H1 (cell line): ENCODE data around the gene DDIAS. TPM values are rescaled to one million over a fixed set of nuclear protein-coding genes. Genes with fewer than 3 reads are reported as not detected.

ENCODE experiments used
- CTCF ChIA-PET: fragments of 300-600 bp; sonication (Branson Sonifier 250); formaldehyde crosslinking; loops from one replicate; lab custom pipeline; 2021; ENCODE audit not compliant: partially characterized antibody; lab: Charles Lee
- POLR2A ChIA-PET: fragments of 300-600 bp; sonication (Branson Sonifier 250); formaldehyde crosslinking; loops from one replicate; lab custom pipeline; 2021; ENCODE audit warnings: inconsistent platforms; ENCODE audit not compliant: partially characterized antibody; lab: Charles Lee
- DNase-seq, 2 experiments: peaks; one replicate each; pipeline versions ENCODE4 v3.0.0 to v3.0.0-alpha.2; 2010 to 2022; ENCODE audit warnings: low spot score in 2 of 2, low read depth in 1 of 2, mixed read lengths in 1 of 2
- FAIRE-seq: peaks from 2 replicates; lab custom pipeline; 2011; peaks lifted over from hg19 to GRCh38; lab: Jason Lieb, UNC
- H2AFZ ChIP-seq: 2 replicates; pipeline ENCODE4 v1.8.1; 2012; ENCODE audit warnings: low read length, inconsistent platforms
- H2AK5ac ChIP-seq: 2 replicates; pipeline ENCODE4 v1.6.1; 2013; ENCODE audit warnings: low read depth, low read length
- H2BK120ac ChIP-seq: replicated peaks from 2 replicates; pipeline ENCODE3; 2013; ENCODE audit warnings: low read depth, low read length, inconsistent platforms
- H2BK12ac ChIP-seq: 2 replicates; pipeline ENCODE4 v1.6.1; 2013; ENCODE audit warnings: low read depth, low read length
- H2BK15ac ChIP-seq: 2 replicates; pipeline ENCODE4 v1.6.1; 2013; ENCODE audit warnings: low read length
- H2BK20ac ChIP-seq: 2 replicates; pipeline ENCODE4 v1.6.1; 2013; ENCODE audit warnings: low read length
- H2BK5ac ChIP-seq: 2 replicates; pipeline ENCODE4 v1.6.1; 2013; ENCODE audit warnings: low read depth, low read length
- H3K14ac ChIP-seq: 2 replicates; pipeline ENCODE4 v1.6.1; 2013; ENCODE audit warnings: inconsistent platforms; ENCODE audit not compliant: insufficient read length
- H3K18ac ChIP-seq: 2 replicates; pipeline ENCODE4 v1.6.1; 2013; ENCODE audit warnings: low read length; ENCODE audit errors: extremely low read depth
- H3K23ac ChIP-seq: 2 replicates; pipeline ENCODE4 v1.6.1; 2013; ENCODE audit warnings: inconsistent platforms; ENCODE audit not compliant: insufficient read length
- H3K23me2 ChIP-seq: 2 replicates; pipeline ENCODE4 v1.6.1; 2013; ENCODE audit warnings: low read depth, low read length
- H3K27ac ChIP-seq: 2 replicates; pipeline ENCODE4 v1.6.1; 2011; ENCODE audit warnings: low read depth, low read length, inconsistent platforms
- H3K27me3 ChIP-seq, 4 experiments: replicated peaks in 1 of 4; 1 replicate in 1 of 4; 2 replicates in 3 of 4; pipeline versions ENCODE4 v1.6.1 to v1.8.1; 2011 to 2013; ENCODE audit warnings: low read length in 3 of 4, mild to moderate bottlenecking in 3 of 4, inconsistent platforms in 2 of 4, mixed read lengths in 2 of 4, moderate library complexity in 1 of 4; ENCODE audit not compliant: control insufficient read depth in 3 of 4, insufficient read depth in 3 of 4; ENCODE audit errors: extremely low read depth in 1 of 4
- H3K36me3 ChIP-seq, 4 experiments: 2 replicates each; pipeline versions ENCODE4 v1.6.1 to v1.8.1; 2011 to 2013; ENCODE audit warnings: mild to moderate bottlenecking in 4 of 4, low read length in 3 of 4, moderate library complexity in 2 of 4, control low read depth in 1 of 4, inconsistent platforms in 1 of 4; ENCODE audit not compliant: insufficient read depth in 4 of 4, control insufficient read depth in 2 of 4
- H3K4ac ChIP-seq: replicated peaks from 2 replicates; pipeline ENCODE3; 2013; ENCODE audit warnings: low read length, low read depth, mixed read lengths, inconsistent platforms; ENCODE audit not compliant: insufficient read length
- H3K4me1 ChIP-seq, 4 experiments: replicated peaks in 1 of 4; 1 replicate in 1 of 4; 2 replicates in 3 of 4; pipeline versions ENCODE4 v1.6.1 to v1.8.1; 2011 to 2013; ENCODE audit warnings: low read length in 3 of 4, inconsistent platforms in 2 of 4, mixed read lengths in 1 of 4; ENCODE audit not compliant: insufficient read depth in 4 of 4, control insufficient read depth in 3 of 4
- H3K4me2 ChIP-seq, 2 experiments: 2 replicates each; pipeline versions ENCODE4 v1.6.1 to v1.8.1; 2011 to 2013; ENCODE audit warnings: low read depth in 2 of 2, low read length in 2 of 2, control low read depth in 1 of 2, inconsistent platforms in 1 of 2, mild to moderate bottlenecking in 1 of 2; ENCODE audit not compliant: insufficient read depth in 1 of 2
- H3K4me3 ChIP-seq, 4 experiments: fragments of 200-600, 300-600 bp in 1 of 4; sonication (generic), shearing (Covaris generic), sonication (Bioruptor Twin) in 1 of 4; 2 replicates each; pipeline versions ENCODE4 v1.5.1 to v1.8.1; 2011 to 2016; ENCODE audit warnings: low read length in 4 of 4, low read depth in 3 of 4, control low read depth in 2 of 4, inconsistent platforms in 2 of 4, mild to moderate bottlenecking in 2 of 4, mixed read lengths in 1 of 4, moderate library complexity in 1 of 4; ENCODE audit not compliant: insufficient read depth in 2 of 4; ENCODE audit errors: extremely low read depth in 1 of 4
- H3K56ac ChIP-seq: replicated peaks from 2 replicates; pipeline ENCODE3; 2013; ENCODE audit warnings: low read depth, mild to moderate bottlenecking, mixed read lengths, low read length, inconsistent platforms; ENCODE audit not compliant: insufficient read length
- H3K79me1 ChIP-seq: 2 replicates; pipeline ENCODE4 v1.6.1; 2013; ENCODE audit warnings: low read depth, low read length, control low read depth
- H3K79me2 ChIP-seq, 2 experiments: 2 replicates each; pipeline versions ENCODE4 v1.6.1 to v1.8.1; 2012 to 2013; ENCODE audit warnings: low read length in 2 of 2, mild to moderate bottlenecking in 2 of 2, inconsistent platforms in 1 of 2; ENCODE audit not compliant: insufficient read depth in 2 of 2, control insufficient read depth in 1 of 2
- H3K9ac ChIP-seq, 4 experiments: replicated peaks in 1 of 4; 1 replicate in 1 of 4; 2 replicates in 3 of 4; pipeline versions ENCODE4 v1.6.1 to v1.8.1; 2011 to 2013; ENCODE audit warnings: low read depth in 3 of 4, low read length in 3 of 4, control low read depth in 2 of 4, mild to moderate bottlenecking in 2 of 4, moderate library complexity in 2 of 4, inconsistent platforms in 1 of 4; ENCODE audit errors: extremely low read depth in 1 of 4
- H3K9me3 ChIP-seq, 2 experiments: 2 replicates each; pipeline versions ENCODE4 v1.6.1 to v1.8.1; 2012 to 2013; ENCODE audit warnings: mild to moderate bottlenecking in 2 of 2, moderate library complexity in 2 of 2, control low read depth in 1 of 2, inconsistent platforms in 1 of 2, low read depth in 1 of 2, low read length in 1 of 2, mixed read lengths in 1 of 2; ENCODE audit not compliant: insufficient read depth in 2 of 2
- H4K20me1 ChIP-seq, 2 experiments: replicated peaks in 1 of 2; 2 replicates each; pipeline versions ENCODE3 to v1.8.1; 2011 to 2013; ENCODE audit warnings: inconsistent platforms in 2 of 2, low read length in 2 of 2, mild to moderate bottlenecking in 1 of 2; ENCODE audit not compliant: insufficient read depth in 2 of 2, control insufficient read depth in 1 of 2
- H4K5ac ChIP-seq: 2 replicates; pipeline ENCODE4 v1.6.1; 2013; ENCODE audit warnings: low read length, low read depth, mixed read lengths, inconsistent platforms; ENCODE audit not compliant: insufficient read length
- H4K8ac ChIP-seq: 2 replicates; pipeline ENCODE4 v1.8.0; 2013; ENCODE audit warnings: mild to moderate bottlenecking, moderate library complexity, low read length, inconsistent platforms; ENCODE audit not compliant: insufficient read depth; ENCODE audit errors: extremely low read depth
- H4K91ac ChIP-seq: replicated peaks from 2 replicates; pipeline ENCODE3; 2013; ENCODE audit warnings: low read length, mixed read lengths, inconsistent platforms; ENCODE audit not compliant: insufficient read length
- ATF2 ChIP-seq: IDR thresholded peaks from 2 replicates; pipeline ENCODE4 v1.6.1; 2012; ENCODE audit warnings: low read length, inconsistent platforms
- BCL11A ChIP-seq, 2 experiments: IDR thresholded peaks; one replicate each; pipeline ENCODE4 v1.6.1; 2011; ENCODE audit warnings: low read depth in 2 of 2, low read length in 2 of 2, mild to moderate bottlenecking in 2 of 2
- CBX5 ChIP-seq: fragments of 300-800, 300-1000 bp; sonication (generic); IDR thresholded peaks from 2 replicates; pipeline ENCODE4 v1.7.1; 2016; ENCODE audit warnings: antibody characterized with exemption, low read length, low read depth
- CEBPB ChIP-seq: IDR thresholded peaks from 2 replicates; pipeline ENCODE4 v1.6.1; 2012; ENCODE audit warnings: low read depth, low read length
- CHD1 ChIP-seq: IDR thresholded peaks from 2 replicates; pipeline ENCODE4 v1.6.1; 2012; ENCODE audit warnings: low read depth, low read length, improper control_type of control experiment
- EP300 ChIP-seq, 2 experiments: IDR thresholded peaks; 1 replicate in 1 of 2; 2 replicates in 1 of 2; pipeline ENCODE4 v1.6.1; 2011 to 2012; ENCODE audit warnings: low read depth in 2 of 2, low read length in 2 of 2, mild to moderate bottlenecking in 2 of 2, borderline replicate concordance in 1 of 2, inconsistent platforms in 1 of 2, moderate library complexity in 1 of 2
- KDM4A ChIP-seq: IDR thresholded peaks from one replicate; pipeline ENCODE4 v1.7.1; 2012; ENCODE audit warnings: low read depth, mild to moderate bottlenecking, moderate library complexity, low read length, inconsistent platforms; ENCODE audit not compliant: severe bottlenecking
- KDM5A ChIP-seq: fragments of 200-600 bp; IDR thresholded peaks from 2 replicates; pipeline ENCODE4 v1.7.1; 2012; ENCODE audit warnings: mild to moderate bottlenecking, low read length, inconsistent platforms, mixed read lengths
- RBBP5 ChIP-seq: IDR thresholded peaks from 2 replicates; pipeline ENCODE4 v1.7.1; 2012; ENCODE audit warnings: low read depth, mild to moderate bottlenecking, inconsistent platforms, low read length, moderate library complexity, borderline replicate concordance
- TAF1 ChIP-seq: IDR thresholded peaks from 2 replicates; pipeline ENCODE4 v1.6.1; 2011; ENCODE audit warnings: mild to moderate bottlenecking, low read depth, low read length
- TAF7 ChIP-seq: optimal IDR thresholded peaks from 2 replicates; pipeline ENCODE3; 2011; ENCODE audit warnings: low read depth, mild to moderate bottlenecking, inconsistent platforms, low read length, moderate library complexity, borderline replicate concordance
- ZNF274 ChIP-seq: IDR thresholded peaks from 2 replicates; pipeline ENCODE4 v1.7.0; 2012; ENCODE audit warnings: low read length, borderline replicate concordance; ENCODE audit errors: extremely low read depth
- WGBS, 2 experiments: shearing (Covaris generic) in 1 of 2; methylation state at CpG; one replicate each; pipeline versions ENCODE4 v1.1.6 to v1.1.7; 2013 to 2015; ENCODE audit warnings: low lambda C conversion rate in 2 of 2, mixed read lengths in 2 of 2, inconsistent platforms in 1 of 2, low coverage in 1 of 2, missing lambda C conversion rate in 1 of 2; ENCODE audit not compliant: insufficient replicate concordance in 2 of 2, insufficient coverage in 1 of 2, insufficient read length in 1 of 2; ENCODE audit errors: extremely low coverage in 1 of 2, missing lambda C conversion rate in 1 of 2; 5-methylcytosine and 5-hydroxymethylcytosine counted together
- polyA plus RNA-seq, 7 experiments: library from polyadenylated mRNA; depleted of rRNA in 3 of 7; stranded (reverse) in 5 of 7; unstranded in 2 of 7; fragments of >200 nt in 5 of 7; fragments of 200-250 nt in 2 of 7; gene quantifications; 1 replicate in 5 of 7; 2 replicates in 1 of 7; 4 replicates in 1 of 7; pipeline versions ENCODE4 v1.2.1 to v1.2.3, GENCODE V29; 2011 to 2013; ENCODE audit warnings: missing spikeins in 2 of 7, mixed read lengths in 2 of 7
- total RNA-seq: library from RNA; stranded (reverse); fragmentation: NEBNext Ultra II Directional; extraction: Animal tissue kit (Norgen Biotek cat#: 25700); gene quantifications from 2 replicates; pipeline ENCODE4 v1.2.1, GENCODE V29; 2021

The DDIAS gene
- total and polyA plus RNA-seq, 2 of the 8 experiments (the other 6 are each of a cell fraction or from before 2014, with no cell fraction given), result 11.6 to 25.7 TPM

DNA sequence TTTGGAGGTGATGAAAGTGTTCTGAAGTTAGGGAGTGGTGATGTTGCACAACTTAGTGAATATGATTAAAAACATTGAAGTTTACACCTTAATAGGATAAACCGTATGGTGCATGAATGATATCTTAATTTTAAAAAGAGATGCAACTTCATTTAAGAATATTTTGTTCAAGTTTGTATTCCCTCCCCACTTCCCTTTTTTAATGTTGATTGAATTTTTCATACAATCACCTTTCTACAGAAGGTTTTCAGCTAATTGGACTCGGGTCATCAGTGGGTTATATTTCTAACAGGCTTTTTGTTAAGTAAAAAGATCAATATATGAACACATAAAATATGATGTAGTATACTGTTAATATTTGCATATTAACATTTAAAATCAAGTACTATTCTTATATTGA, 72.6 kb downstream of the DDIAS start:
- Histone ChIP-seq H3K4me1 (no peaks in the 10 kb centered on the region), H3K27ac (no peak overlapping the region), H3K9me3 (no peaks in the 10 kb centered on the region; a peak in 1 of 4 replicates), H3K23me2 (no peaks in the 10 kb centered on the region), H3K56ac (no peak overlapping the region), H3K14ac (no peak overlapping the region), H3K4ac (no peak overlapping the region), H3K36me3 (no peaks in the 10 kb centered on the region), H4K8ac (no peak overlapping the region), H3K4me3 (no peak overlapping the region), H3K79me2 (no peaks in the 10 kb centered on the region), H4K91ac (no peak overlapping the region), H3K27me3 (no peaks in the 10 kb centered on the region), H3K18ac (no peak overlapping the region), H3K23ac (no peak overlapping the region), H2AFZ (no peak overlapping the region), H3K9ac (no peak overlapping the region), H3K4me2 (no peak overlapping the region), H3K79me1 (no peaks in the 10 kb centered on the region), H2BK120ac (no peak overlapping the region), H2BK15ac (no peak overlapping the region), H4K5ac (no peak overlapping the region), H2BK5ac (no peak overlapping the region), H4K20me1 (no peaks in the 10 kb centered on the region), H2BK12ac (no peak overlapping the region), H2BK20ac (no peak overlapping the region), H2AK5ac (no peak overlapping the region)
- WGBS, 2 experiments, result 87% methylated on average over 2 of the region's 2 CpGs; no CpG with 5 or more reads in 1 of the 2 experiments
- no peak for FAIRE-seq
- ChIA-PET POLR2A (no interaction called here), CTCF (no interaction called here)
- DNase-seq, result no peak
- TF ChIP-seq KDM5A (no peak), RBBP5 (no peak), ATF2 (no peak), CEBPB (no peak), BCL11A (IDR thresholded peaks at IDR 0.05; ENCODE audit: low read depth in 2 of 2, low read length in 2 of 2) (no peak), CBX5 (no peak), TAF1 (no peak), TAF7 (no peak), EP300 (IDR thresholded peaks at IDR 0.05; ENCODE audit: borderline replicate concordance in 1 of 2, low read depth in 2 of 2, low read length in 2 of 2) (no peak), CHD1 (no peak), KDM4A (no peak), ZNF274 (no peak)
